ENCODE data around the gene PKD2L1.
"Not testable (repeated sequence)": the region's sequence is repeated elsewhere in the genome, so short reads cannot be mapped to it uniquely, and the experiment has no call there.

Gene PKD2L1

GRCh38 chr10:100286051-100287033 lies 43.7 kb downstream of the PKD2L1 start, which contains the start of gene BLOC1S2:
TSS of gene BLOC1S2 (minus strand) at chr10:100286680. CDS start at chr10:100286659, 21 bp downstream.
- peak; percentile 84 for DNase-seq

- DNase-seq, result not testable (repeated sequence)
These were observed 44.7 kb downstream of the PKD2L1 start for GRCh38 chr10:100285326-100285725.

- no peak for DNase-seq
These were observed 47.1 kb downstream of the PKD2L1 start for GRCh38 chr10:100282907-100283306.

- DNase-seq, result not testable (repeated sequence)
These were observed 53.1 kb downstream of the PKD2L1 start for GRCh38 chr10:100276971-100277370.

- DNase-seq, result peak; percentile 89
These were observed 62.6 kb downstream of the PKD2L1 start, which contains the start of gene CWF19L1 for GRCh38 chr10:100267239-100268104. TSS of gene CWF19L1 (minus strand) at chr10:100267638. CDS start at chr10:100267593, 45 bp downstream.

- DNase-seq, result no peak
These were observed 64.1 kb downstream of the PKD2L1 start for GRCh38 chr10:100265821-100266485.

GRCh38 chr10:100254191-100254590 lies 75.8 kb downstream of the PKD2L1 start:
- no peak for DNase-seq

- DNase-seq, result no peak
These were observed 77.0 kb downstream of the PKD2L1 start for GRCh38 chr10:100253041-100253440.

GRCh38 chr10:100248820-100249219 lies 81.2 kb downstream of the PKD2L1 start:
- no peak for DNase-seq

GRCh38 chr10:100245484-100246220 lies 84.4 kb downstream of the PKD2L1 start:
- no peak for DNase-seq

- DNase-seq, result no peak
These were observed 90.2 kb downstream of the PKD2L1 start for GRCh38 chr10:100239851-100240250.

- no peak for DNase-seq
These were observed 91.6 kb downstream of the PKD2L1 start for GRCh38 chr10:100238429-100238828.
